SK-N-SH treated with all-trans-retinoic acid at 6 μM for 48 hours (cell line): ENCODE results near the gene WDR31.

Experiments
- ARNTL ChIP-seq: fragments of 450-650 bp; formaldehyde crosslinking; IDR thresholded peaks from 2 replicates; pipeline ENCODE4 v1.5.0; 2020; ENCODE audit warnings: low read depth, mild to moderate bottlenecking, moderate library complexity, borderline replicate concordance
- BACH2 ChIP-seq: fragments of 250-450 bp; sonication (Bioruptor Pico); IDR thresholded peaks from 2 replicates; pipeline ENCODE4 v1.9.0; 2021; ENCODE audit warnings: mild to moderate bottlenecking, borderline replicate concordance
- CREB5 ChIP-seq: fragments of 250-450 bp; sonication (Bioruptor Pico); IDR thresholded peaks from 2 replicates; pipeline ENCODE4 v1.5.1; 2020; ENCODE audit warnings: low read depth, mild to moderate bottlenecking, moderate library complexity
- CSDC2 ChIP-seq: fragments of 250-450 bp; sonication (Bioruptor Pico); IDR thresholded peaks from 2 replicates; pipeline ENCODE4 v1.5.0; 2020; ENCODE audit warnings: mild to moderate bottlenecking, moderate library complexity
- RARB ChIP-seq: fragments of 250-450 bp; sonication (Bioruptor Pico); IDR thresholded peaks from 2 replicates; pipeline ENCODE4 v1.8.0; 2021; ENCODE audit warnings: mild to moderate bottlenecking, moderate library complexity
- SNAI2 ChIP-seq: fragments of 250-450 bp; sonication (Bioruptor Pico); IDR thresholded peaks from 2 replicates; pipeline ENCODE4 v1.5.0; 2020; ENCODE audit warnings: mild to moderate bottlenecking, moderate library complexity
- ZC3H10 ChIP-seq: fragments of 250-450 bp; sonication (Bioruptor Pico); IDR thresholded peaks from 2 replicates; pipeline ENCODE4 v1.5.1; 2021; ENCODE audit warnings: mild to moderate bottlenecking, moderate library complexity
- ZFP3 ChIP-seq: fragments of 250-450 bp; sonication (Bioruptor Pico); IDR thresholded peaks from 2 replicates; pipeline ENCODE4 v1.5.0; 2020; ENCODE audit warnings: mild to moderate bottlenecking, moderate library complexity
- ZFP30 ChIP-seq: fragments of 450-650 bp; formaldehyde crosslinking; IDR thresholded peaks from 2 replicates; pipeline ENCODE4 v1.5.0; 2022; ENCODE audit warnings: mild to moderate bottlenecking, moderate library complexity
- ZNF565 ChIP-seq: fragments of 450-650 bp; formaldehyde crosslinking; conservative IDR thresholded peaks from 2 replicates; pipeline ENCODE4 v1.5.0; 2020; ENCODE audit warnings: low read depth, mild to moderate bottlenecking, moderate library complexity
- ZNF70 ChIP-seq: fragments of 450-650 bp; formaldehyde crosslinking; IDR thresholded peaks from 2 replicates; pipeline ENCODE4 v1.5.0; 2020; ENCODE audit warnings: mild to moderate bottlenecking, moderate library complexity

DNA sequence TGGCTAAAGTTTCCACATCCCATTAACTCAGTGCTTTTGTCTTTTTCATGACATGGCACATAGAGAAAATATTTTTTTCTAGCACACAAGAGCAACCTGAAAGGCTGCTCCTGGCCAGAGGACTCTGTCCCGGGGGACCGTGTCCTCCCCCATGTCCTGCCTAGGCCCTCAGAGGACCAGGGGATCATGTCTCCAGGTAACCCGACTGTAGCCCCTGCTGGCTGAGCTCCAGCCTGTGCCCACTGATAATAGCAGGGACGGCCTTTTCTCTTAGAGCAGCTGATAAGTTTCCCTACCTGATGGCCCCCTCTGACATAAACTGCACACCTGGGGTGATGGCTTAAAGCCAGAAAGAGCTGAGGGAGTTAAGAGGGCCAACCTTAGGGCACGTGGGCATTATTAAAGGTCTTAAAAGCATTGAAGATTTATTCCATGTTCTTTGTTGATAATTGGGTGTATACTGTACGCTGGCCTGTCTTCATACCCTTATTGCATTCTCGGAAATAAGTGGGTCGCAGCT is 30.8 kb upstream of the WDR31 start:
- TF ChIP-seq ZC3H10 (CRISPR knock-in tag) = no peak
- no peak for TF ChIP-seq RARB (CRISPR knock-in tag)
- TF ChIP-seq BACH2 (CRISPR knock-in tag) = no peak
- no peak for TF ChIP-seq CSDC2 (CRISPR knock-in tag)
- TF ChIP-seq ZFP30 (CRISPR knock-in tag) = no peak
- no peak for TF ChIP-seq CREB5 (CRISPR knock-in tag)
- no peak for TF ChIP-seq ZFP3 (CRISPR knock-in tag)
- TF ChIP-seq ZNF70 (CRISPR knock-in tag) = no peak
- no peak for TF ChIP-seq SNAI2 (CRISPR knock-in tag)
- no peak for TF ChIP-seq ZNF565
- TF ChIP-seq ARNTL (CRISPR knock-in tag) = no peak
